Measurements from ENCODE around the gene RC3H2. TPM values are rescaled to one million over a fixed set of nuclear protein-coding genes. Genes with fewer than 3 reads are reported as not detected.

Gene RC3H2
- total RNA-seq, 4 donors from 2014 or later = 45.0 to 57.3 (median 52.6) TPM

GRCh38 chr9:122946461-122947005, 41.4 kb upstream of the RC3H2 start:
- TF ChIP-seq CTCF (IDR thresholded peaks at IDR 0.05; ENCODE audit: low read depth) = no peak

- TF ChIP-seq CTCF (IDR thresholded peaks at IDR 0.05; ENCODE audit: low read depth) = no peak
Observed at GRCh38 chr9:122944960-122945888, 40.1 kb upstream of the RC3H2 start.

DNA sequence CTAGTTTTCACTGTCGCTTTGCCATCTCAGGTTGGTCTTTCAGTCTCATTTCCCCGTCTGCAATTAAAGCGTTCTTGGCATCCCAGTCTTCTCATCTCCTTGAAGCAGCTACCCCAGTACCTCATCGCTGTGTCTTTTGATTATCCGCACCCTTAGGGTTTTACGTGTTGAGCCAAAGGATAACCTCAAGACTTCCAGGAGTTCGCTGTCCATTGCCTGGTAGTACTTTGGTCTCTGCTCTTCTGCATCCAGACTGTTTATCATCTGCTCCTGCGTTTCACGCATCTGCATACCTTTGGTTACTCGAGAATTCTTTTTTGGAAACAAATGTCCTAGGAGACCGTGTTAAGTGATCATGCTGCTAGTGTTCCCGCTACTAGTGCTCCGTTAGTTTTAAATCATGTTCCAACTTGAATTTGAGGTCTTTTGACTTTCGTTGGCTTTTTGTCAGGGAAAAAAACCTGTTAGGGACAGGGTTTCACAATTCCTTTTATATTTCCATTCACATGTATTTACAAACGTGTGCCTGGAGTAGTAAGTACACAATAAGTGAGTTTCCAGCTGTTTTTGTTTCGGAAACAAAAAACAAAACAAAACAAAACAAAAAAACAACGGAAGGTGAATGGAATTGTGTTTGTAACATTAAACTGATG, 36.5 kb upstream of the RC3H2 start:
- no peak for TF ChIP-seq CTCF (IDR thresholded peaks at IDR 0.05; ENCODE audit: low read depth)

DNA sequence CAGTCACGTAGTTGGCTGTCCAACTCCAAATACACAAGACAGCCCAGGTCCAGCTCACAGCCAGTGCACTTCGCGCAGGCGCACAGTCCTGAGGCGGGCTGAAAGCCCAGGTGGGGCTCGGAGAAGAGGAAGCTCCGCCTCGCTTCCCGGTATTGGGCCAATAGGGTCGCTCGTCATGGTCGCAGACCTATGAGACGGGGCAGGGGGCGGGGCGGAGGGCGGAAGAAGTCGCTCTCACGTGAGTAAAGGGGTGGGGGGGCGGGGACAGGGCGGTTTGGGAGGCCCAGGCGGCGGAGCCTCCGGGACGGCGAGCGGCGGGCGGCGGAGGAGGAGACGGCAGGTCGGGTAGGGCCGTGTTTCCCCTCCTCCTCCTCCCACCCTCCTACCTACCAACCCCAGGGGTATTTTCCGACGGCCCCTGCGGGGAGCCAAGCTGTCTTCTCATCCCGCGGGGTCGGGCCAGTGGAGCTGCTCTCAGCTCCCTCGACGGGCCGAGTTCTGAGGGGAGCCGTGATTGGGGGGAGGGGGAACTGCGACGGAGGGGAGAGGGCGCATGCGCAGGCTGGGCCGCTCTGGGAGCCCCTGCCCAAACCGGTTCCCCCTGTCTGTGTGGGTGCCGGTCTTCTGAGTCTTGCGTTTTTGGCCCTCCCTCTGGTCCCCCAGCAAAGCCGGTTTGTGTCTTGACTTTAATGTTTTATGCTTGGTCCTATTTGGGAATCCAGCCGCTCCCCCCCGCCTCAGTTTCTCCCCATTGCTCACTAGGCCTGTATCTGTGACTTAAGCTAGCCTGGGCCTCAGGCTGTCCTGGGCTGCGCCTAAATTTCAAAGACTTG, 35.8 kb upstream of the RC3H2 start, which contains the start of gene RABGAP1:
Gene RABGAP1 (plus strand): TSS at position 272 of the 833 bp plus-strand sequence. CDS start 16,040 bp downstream, outside the sequence.
- no peak for TF ChIP-seq CTCF (IDR thresholded peaks at IDR 0.05; ENCODE audit: low read depth)

GRCh38 chr9:122940454-122940748, 35.2 kb upstream of the RC3H2 start:
- no peak for TF ChIP-seq CTCF (IDR thresholded peaks at IDR 0.05; ENCODE audit: low read depth)

DNA sequence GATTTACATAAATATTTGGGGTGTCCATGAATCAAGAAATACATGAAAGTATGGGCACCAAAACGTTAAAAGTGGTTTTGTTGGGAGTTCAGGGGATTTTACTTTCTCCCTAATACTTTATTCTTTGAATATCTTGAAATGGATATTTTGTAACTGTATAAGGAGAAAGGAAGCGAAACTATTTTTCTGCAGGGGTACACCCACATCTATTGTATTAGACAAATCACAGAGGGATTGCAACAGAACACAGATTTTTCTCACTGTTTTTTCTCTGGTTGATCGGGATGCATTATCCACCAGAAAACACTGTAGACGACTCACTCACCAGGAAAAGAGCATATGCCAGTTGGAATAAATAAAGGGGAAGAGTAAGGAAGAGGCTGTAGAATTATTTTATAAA, 34.4 kb upstream of the RC3H2 start:
- no peak for TF ChIP-seq CTCF (IDR thresholded peaks at IDR 0.05; ENCODE audit: low read depth)

All from subcutaneous adipose tissue (tissue), 4 donors.